Subcutaneous preadipocyte (primary cell): Measurements from ENCODE around the gene CCDC28B. TPM values are rescaled to one million over a fixed set of nuclear protein-coding genes. Genes with fewer than 3 reads are reported as not detected.

Source experiments
- total RNA-seq: library from RNA; depleted of rRNA; stranded (reverse); fragments of >200 nt; gene quantifications from 2 replicates; pipeline ENCODE4 v1.2.3, GENCODE V29; 2012

Gene CCDC28B
- 7.3 and 8.4 TPM in 2 replicates for total RNA-seq

DNA sequence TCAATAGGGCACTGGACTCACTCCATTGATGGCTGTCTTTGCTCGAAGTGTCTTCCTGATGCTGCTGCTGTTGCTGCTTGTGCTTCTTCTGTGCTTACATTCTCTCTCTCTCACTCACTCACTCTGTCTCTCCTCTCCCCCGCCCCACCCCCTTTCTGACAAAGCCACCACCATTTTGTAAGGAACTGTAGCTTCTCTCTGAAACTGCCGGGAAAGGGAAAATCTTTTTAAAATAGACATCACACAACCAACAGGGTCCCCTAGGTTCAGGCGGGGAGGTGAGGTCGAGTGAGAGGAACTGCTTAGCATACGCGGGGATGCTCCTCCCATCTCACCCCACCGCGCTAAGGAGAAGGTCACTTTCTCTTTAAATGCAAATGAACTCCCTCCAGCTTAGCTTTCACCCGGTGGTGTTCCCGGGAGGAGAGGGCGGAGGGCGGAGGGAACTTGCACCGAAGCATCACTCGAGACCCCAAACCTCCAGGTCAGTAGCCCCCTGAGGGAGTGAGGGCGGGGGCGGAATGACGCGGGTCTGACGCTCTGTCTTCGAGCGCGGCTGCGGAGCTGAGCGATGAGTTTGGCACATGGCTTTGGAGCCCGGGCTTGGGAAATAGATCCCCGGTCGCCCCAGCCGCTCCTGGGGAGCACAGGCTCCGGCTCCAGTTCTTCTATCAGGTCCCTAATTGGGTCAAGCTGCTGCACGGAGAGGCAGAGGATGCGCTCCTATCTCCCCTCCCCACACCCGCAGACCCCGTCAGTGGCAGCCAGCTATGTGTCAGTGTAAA lies at the start of gene CCDC28B:
Gene CCDC28B, plus strand, starts transcription at position 370 of the 785 bp plus-strand sequence. CDS start 1,341 bp downstream, outside the sequence.

GRCh38 chr1:32179443-32180185 lies 20.8 kb upstream of the CCDC28B start, which contains the start of gene TXLNA:
Gene TXLNA (plus strand): TSS chr1:32179675. CDS start chr1:32180346, 671 bp downstream.

GRCh38 chr1:32205401-32206370 lies 5.3 kb downstream of the CCDC28B start, which contains the start of gene IQCC:
Gene IQCC (plus strand): TSS chr1:32205671. CDS start chr1:32205682, 11 bp downstream.

GRCh38 chr1:32208891-32209328 lies 8.5 kb downstream of the CCDC28B start, which contains the start of gene DCDC2B:
Gene DCDC2B (plus strand): TSS chr1:32209089. CDS start chr1:32209094, 5 bp downstream.

DNA sequence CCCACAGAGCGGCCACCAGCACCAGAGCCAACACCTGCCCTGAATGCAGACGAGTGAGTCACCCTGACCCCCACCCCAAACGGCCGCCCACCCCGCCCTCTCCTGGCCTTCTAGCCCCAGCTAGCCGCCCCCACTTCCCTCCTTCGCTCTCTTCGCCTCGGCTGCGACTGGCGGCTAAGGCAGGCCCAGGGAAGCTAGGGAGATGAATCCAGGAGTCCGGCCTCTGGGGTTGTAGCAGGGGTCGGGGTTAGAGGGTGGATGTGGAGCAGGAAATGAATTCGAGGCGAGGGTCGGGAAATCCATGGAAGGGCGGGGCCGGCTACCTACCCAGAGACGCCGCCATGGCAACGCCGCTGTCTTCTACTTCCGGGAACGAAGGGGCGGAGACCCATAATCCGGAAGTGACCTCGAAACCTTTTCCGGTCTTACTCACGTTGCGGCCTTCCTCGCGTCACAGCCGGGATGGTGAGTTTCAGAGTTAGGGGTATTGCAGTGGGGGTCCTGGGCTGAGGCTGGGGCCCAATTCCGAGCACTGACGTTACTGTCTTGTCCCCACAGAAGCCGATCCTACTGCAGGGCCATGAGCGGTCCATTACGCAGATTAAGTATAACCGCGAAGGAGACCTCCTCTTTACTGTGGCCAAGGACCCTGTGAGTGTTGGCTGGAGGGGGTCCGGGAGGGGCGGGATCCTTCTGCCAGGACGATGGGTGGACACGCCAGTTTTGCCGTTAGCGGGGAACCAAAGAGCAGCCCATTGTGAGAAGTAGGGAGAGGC lies 21.8 kb downstream of the CCDC28B start, which contains the start of the genes EIF3I and TMEM234:
Gene EIF3I, plus strand, starts transcription at position 428 of the 776 bp plus-strand sequence. Its CDS starts 35 bp downstream, at position 463.
Gene TMEM234, minus strand, starts transcription at position 374 of the 776 bp plus-strand sequence. Its CDS starts 31 bp downstream, at position 343.

GRCh38 chr1:32246888-32247273 lies 46.5 kb downstream of the CCDC28B start, which contains the start of gene FAM167B:
Gene FAM167B (plus strand): TSS chr1:32247222. CDS start chr1:32247422, 200 bp downstream.

GRCh38 chr1:32250893-32251716 lies 50.7 kb downstream of the CCDC28B start, which contains the start of gene LCK:
Gene LCK (plus strand): TSS chr1:32251265. CDS start chr1:32274330, 23,065 bp downstream.

Other genes starting within 250 kb of the CCDC28B start
- gene KHDRBS1, start 186.7 kb upstream of the CCDC28B start, total RNA-seq: 42.6 and 52.2 TPM in 2 replicates
- gene TMEM39B, start 127.7 kb upstream of the CCDC28B start, total RNA-seq: 7.3 and 10.2 TPM in 2 replicates
- gene KPNA6, start 92.5 kb upstream of the CCDC28B start, total RNA-seq: 39.3 and 61.2 TPM in 2 replicates
- gene TXLNA, start 20.9 kb upstream of the CCDC28B start, total RNA-seq: 75.7 and 82.9 TPM in 2 replicates
- gene IQCC, start 5.1 kb downstream of the CCDC28B start, total RNA-seq: 1.1 and 2.0 TPM in 2 replicates
- gene DCDC2B, start 8.5 kb downstream of the CCDC28B start, total RNA-seq: not detected in 2 replicates
- gene TMEM234, start 21.8 kb downstream of the CCDC28B start, total RNA-seq: 16.5 and 17.2 TPM in 2 replicates
- 290 and 329 TPM in 2 replicates for gene EIF3I, start 21.8 kb downstream of the CCDC28B start, total RNA-seq
- 0.39 and 1.1 TPM in 2 replicates for gene FAM167B, start 46.6 kb downstream of the CCDC28B start, total RNA-seq
- not detected in 2 replicates for gene LCK, start 50.7 kb downstream of the CCDC28B start, total RNA-seq
- 32.3 and 44.0 TPM in 2 replicates for gene HDAC1, start 91.5 kb downstream of the CCDC28B start, total RNA-seq
- 1.6 and 2.6 TPM in 2 replicates for gene MARCKSL1, start 135.6 kb downstream of the CCDC28B start, total RNA-seq
- gene FAM229A, start 161.9 kb downstream of the CCDC28B start, total RNA-seq: 1.4 and 1.8 TPM in 2 replicates
- gene TSSK3, start 161.9 kb downstream of the CCDC28B start, total RNA-seq: 1.1 and 1.2 TPM in 2 replicates
- gene BSDC1, start 193.8 kb downstream of the CCDC28B start, total RNA-seq: 38.3 and 38.9 TPM in 2 replicates